Measurements from ENCODE around the gene MPHOSPH9. TPM values are rescaled to one million over a fixed set of nuclear protein-coding genes. Genes with fewer than 3 reads are reported as not detected.

MPHOSPH9 gene
- total and polyA plus RNA-seq, 2 of the 13 experiments (the other 11 are each of a cell fraction or from before 2014, with no cell fraction given): 20.3 to 63.4 TPM

GRCh38 chr12:123232807-123233504, at the start of gene MPHOSPH9, which contains the start of gene MTRFR (continued):
- TF ChIP-seq HNRNPUL1 (IDR thresholded peaks at IDR 0.05; ENCODE audit: low read depth, low read length) (peak; percentile 66; the same call in 1 of the 2 replicates), TBX2 (CRISPR knock-in tag; IDR thresholded peaks at IDR 0.05; ENCODE audit: borderline replicate concordance) (peak; percentile 71), PHF5A (CRISPR knock-in tag; IDR thresholded peaks at IDR 0.05; ENCODE audit: low read depth, unreplicated experiment) (peak; percentile 81), RBM22 (optimal IDR thresholded peaks at IDR 0.05; ENCODE audit: low read length) (no peak), ZNF639 (CRISPR knock-in tag; conservative IDR thresholded peaks at IDR 0.05) (peak; percentile 57; the same call in 1 of the 2 replicates), ZSCAN22 (CRISPR knock-in tag; IDR thresholded peaks at IDR 0.05) (no peak), ZSCAN12 (CRISPR knock-in tag; IDR thresholded peaks at IDR 0.05) (no peak), KMT2B (CRISPR knock-in tag; IDR thresholded peaks at IDR 0.05) (peak; percentile 84; the same call in 1 of the 2 replicates), FOSL2 (CRISPR knock-in tag; IDR thresholded peaks at IDR 0.05) (peak; percentile 52; the same call in 1 of the 2 replicates), TP53 (CRISPR knock-in tag; conservative IDR thresholded peaks at IDR 0.05) (0 out of 2 replicates have a peak, but pooled peaks have one; percentile 71), NFRKB (IDR thresholded peaks at IDR 0.05) (no peak), ZNF432 (CRISPR knock-in tag; IDR thresholded peaks at IDR 0.05; ENCODE audit: borderline replicate concordance) (no peak), ZNF75D (CRISPR knock-in tag; IDR thresholded peaks at IDR 0.05; ENCODE audit: borderline replicate concordance) (no peak), MTA3 (CRISPR knock-in tag; IDR thresholded peaks at IDR 0.05) (no peak), HCFC1 (IDR thresholded peaks at IDR 0.05; ENCODE audit: low read depth, low read length) (no peak), ZNF253 (CRISPR knock-in tag; IDR thresholded peaks at IDR 0.05; ENCODE audit: borderline replicate concordance) (no peak), PCBP1 (IDR thresholded peaks at IDR 0.05; ENCODE audit: borderline replicate concordance, low read depth, low read length) (peak; percentile 80; the same call in 1 of the 2 replicates), TEF (CRISPR knock-in tag; IDR thresholded peaks at IDR 0.05) (peak; percentile 59; the same call in 1 of the 2 replicates), ZNF7 (CRISPR knock-in tag; IDR thresholded peaks at IDR 0.05) (no peak), KLF6 (CRISPR knock-in tag; IDR thresholded peaks at IDR 0.05) (peak; percentile 88), NFIC (IDR thresholded peaks at IDR 0.05; ENCODE audit: low read length) (no peak), KDM2A (CRISPR knock-in tag; IDR thresholded peaks at IDR 0.05; ENCODE audit: borderline replicate concordance, low read depth) (peak; percentile 75), SCMH1 (CRISPR knock-in tag; IDR thresholded peaks at IDR 0.05; ENCODE audit: borderline replicate concordance) (no peak), ATF5 (CRISPR knock-in tag; IDR thresholded peaks at IDR 0.05; ENCODE audit: low read depth) (no peak), RFXANK (CRISPR knock-in tag; IDR thresholded peaks at IDR 0.05) (no peak), AKAP8 (CRISPR knock-in tag; IDR thresholded peaks at IDR 0.05) (peak; percentile 86; the same call in 1 of the 2 replicates), ARNTL (CRISPR knock-in tag; IDR thresholded peaks at IDR 0.05) (peak; percentile 55; the same call in 1 of the 2 replicates), ZBTB38 (CRISPR knock-in tag; IDR thresholded peaks at IDR 0.05) (no peak; the same call in none of the 2 replicates), ZMAT3 (CRISPR knock-in tag; conservative IDR thresholded peaks at IDR 0.05) (peak; percentile 95), ZNF20 (CRISPR knock-in tag; IDR thresholded peaks at IDR 0.05) (no peak), ZFYVE20 (CRISPR knock-in tag; IDR thresholded peaks at IDR 0.05; ENCODE audit: borderline replicate concordance, low read depth) (0 out of 2 replicates have a peak, but pooled peaks have one; percentile 65)
